ENCODE results near the gene LRFN5. TPM values are rescaled to one million over a fixed set of nuclear protein-coding genes. Genes with fewer than 3 reads are reported as not detected.

Gene LRFN5
- total RNA-seq, 2 donors from 2014 or later = 0.50 to 5.3 TPM

DNA sequence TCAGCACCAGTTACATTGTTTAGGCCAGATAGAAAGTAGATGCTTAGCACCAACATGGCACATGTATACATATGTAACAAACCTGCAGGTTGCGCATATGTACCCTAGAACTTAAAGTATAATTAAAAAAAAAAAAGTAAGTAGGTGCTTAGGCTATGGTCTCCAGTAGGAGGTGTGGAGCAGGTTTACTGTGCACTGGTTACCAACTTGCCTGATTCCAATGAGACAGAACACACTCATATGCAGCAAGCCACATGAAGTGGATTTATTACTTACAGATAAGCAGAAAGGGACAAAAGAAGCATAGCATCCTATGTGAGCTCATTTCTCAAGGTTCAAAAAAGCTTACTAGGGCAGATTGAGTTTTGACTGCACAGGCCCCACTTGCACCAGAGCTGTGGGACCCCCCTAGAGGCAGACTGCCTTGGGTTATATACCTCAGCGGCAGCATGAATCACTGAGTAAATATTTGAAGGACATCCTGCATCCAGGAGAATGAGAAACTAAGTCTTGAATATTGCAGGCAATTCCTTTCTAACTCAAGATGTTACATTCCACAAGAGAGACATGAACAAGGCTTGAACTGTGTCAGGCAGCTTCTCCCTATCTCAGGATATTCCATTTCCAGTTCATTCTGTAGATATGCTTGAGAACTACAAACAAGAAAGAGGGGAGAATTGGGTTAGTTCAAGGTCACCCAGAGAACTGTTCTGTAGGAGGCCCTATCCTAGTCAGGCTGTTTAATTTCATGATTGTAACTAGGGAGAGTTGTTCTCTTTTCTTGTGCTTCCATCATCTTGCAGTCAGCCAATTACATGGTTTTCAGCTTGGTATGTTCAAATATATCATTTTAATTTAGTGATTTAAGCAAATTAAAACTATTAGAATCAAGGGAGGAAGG lies 30.1 kb downstream of the LRFN5 start:
- intact Hi-C loops (cut with DNase I) = no loop called here
- Histone ChIP-seq H3K27ac (no peak overlapping the region), H3K27me3 (replicated peaks; ENCODE audit: insufficient read depth) (no peaks in the 10 kb centered on the region), H3K9me3 (no peaks in the 10 kb centered on the region), H3K4me1 (replicated peaks) (no peaks in the 10 kb centered on the region), H3K4me3 (no peak overlapping the region), H3K36me3 (no peaks in the 10 kb centered on the region)
- 78% methylated on average over 2 of the region's 2 CpGs for WGBS
- TF ChIP-seq, protein P1, sequence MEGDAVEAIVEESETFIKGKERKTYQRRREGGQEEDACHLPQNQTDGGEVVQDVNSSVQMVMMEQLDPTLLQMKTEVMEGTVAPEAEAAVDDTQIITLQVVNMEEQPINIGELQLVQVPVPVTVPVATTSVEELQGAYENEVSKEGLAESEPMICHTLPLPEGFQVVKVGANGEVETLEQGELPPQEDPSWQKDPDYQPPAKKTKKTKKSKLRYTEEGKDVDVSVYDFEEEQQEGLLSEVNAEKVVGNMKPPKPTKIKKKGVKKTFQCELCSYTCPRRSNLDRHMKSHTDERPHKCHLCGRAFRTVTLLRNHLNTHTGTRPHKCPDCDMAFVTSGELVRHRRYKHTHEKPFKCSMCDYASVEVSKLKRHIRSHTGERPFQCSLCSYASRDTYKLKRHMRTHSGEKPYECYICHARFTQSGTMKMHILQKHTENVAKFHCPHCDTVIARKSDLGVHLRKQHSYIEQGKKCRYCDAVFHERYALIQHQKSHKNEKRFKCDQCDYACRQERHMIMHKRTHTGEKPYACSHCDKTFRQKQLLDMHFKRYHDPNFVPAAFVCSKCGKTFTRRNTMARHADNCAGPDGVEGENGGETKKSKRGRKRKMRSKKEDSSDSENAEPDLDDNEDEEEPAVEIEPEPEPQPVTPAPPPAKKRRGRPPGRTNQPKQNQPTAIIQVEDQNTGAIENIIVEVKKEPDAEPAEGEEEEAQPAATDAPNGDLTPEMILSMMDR (IDR thresholded peaks at IDR 0.05) = no peak
- TF ChIP-seq POLR2AphosphoS5 (IDR thresholded peaks at IDR 0.05) = no peak
- TF ChIP-seq POLR2A (IDR thresholded peaks at IDR 0.05) = no peak
- DNase-seq (ENCODE audit: low spot score) = no peak

DNA sequence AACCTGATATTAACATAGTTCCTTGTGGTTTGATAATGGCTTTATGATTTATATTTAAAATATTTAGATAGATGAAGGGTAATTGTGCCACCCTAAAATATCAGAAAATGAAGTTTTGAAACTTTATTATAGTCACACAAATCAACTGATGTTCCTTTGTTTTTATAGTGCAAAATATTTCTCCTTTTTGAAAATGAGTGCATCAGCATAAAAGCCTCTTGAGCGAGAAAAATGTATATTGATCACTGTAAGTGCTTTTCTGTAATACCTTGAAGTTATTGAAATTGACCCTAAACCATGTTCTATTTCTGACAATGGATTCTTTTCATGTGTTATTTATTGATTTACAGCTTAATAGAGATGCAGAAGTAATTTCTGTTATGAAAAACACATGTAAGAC lies 35.0 kb downstream of the LRFN5 start:
- no peak overlapping the region for H3K4me3 ChIP-seq

DNA sequence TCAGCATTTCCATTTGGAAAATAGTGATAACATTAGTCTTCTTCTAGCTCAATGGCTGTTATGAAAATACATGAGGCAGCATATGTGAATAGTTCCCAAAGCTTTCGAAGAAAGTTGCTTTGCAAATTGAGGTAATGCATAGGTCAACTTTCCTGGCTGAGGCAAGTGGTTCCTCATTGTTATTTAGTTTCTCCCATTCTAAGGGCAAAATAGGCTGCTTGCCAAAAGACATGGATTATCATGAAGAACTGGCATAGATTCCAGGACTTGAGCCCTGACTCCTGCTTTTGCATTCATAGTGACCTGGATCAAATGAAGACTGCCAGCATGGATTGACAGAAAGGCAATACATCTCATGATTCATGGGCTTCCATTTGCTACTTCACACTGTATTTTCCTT lies 35.7 kb downstream of the LRFN5 start:
- H3K36me3 ChIP-seq = no peaks in the 10 kb centered on the region
- intact Hi-C loops (cut with DNase I) = no loop called here
- H3K4me1 ChIP-seq (replicated peaks) = no peaks in the 10 kb centered on the region
- no peak overlapping the region for H3K4me3 ChIP-seq
- TF ChIP-seq POLR2A (IDR thresholded peaks at IDR 0.05) = no peak
- TF ChIP-seq, protein P1 (IDR thresholded peaks at IDR 0.05) = no peak
- no peak for TF ChIP-seq POLR2AphosphoS5 (IDR thresholded peaks at IDR 0.05)
- no peak for DNase-seq (ENCODE audit: low spot score)
- no peaks in the 10 kb centered on the region for H3K27me3 ChIP-seq (replicated peaks; ENCODE audit: insufficient read depth)
- H3K9me3 ChIP-seq = no peaks in the 10 kb centered on the region
- no peak overlapping the region for H3K27ac ChIP-seq
- WGBS = 90% methylated on average over 1 of the region's 1 CpG

More for the DNA sequence above, 35.0 kb downstream of the LRFN5 start:
- TF ChIP-seq, protein P1 (IDR thresholded peaks at IDR 0.05) = no peak
- no peak for TF ChIP-seq POLR2A (IDR thresholded peaks at IDR 0.05)
- TF ChIP-seq POLR2AphosphoS5 (IDR thresholded peaks at IDR 0.05) = no peak
- Histone ChIP-seq H3K9me3 (no peaks in the 10 kb centered on the region), H3K36me3 (no peaks in the 10 kb centered on the region), H3K27me3 (replicated peaks; ENCODE audit: insufficient read depth) (no peaks in the 10 kb centered on the region), H3K27ac (no peak overlapping the region), H3K4me1 (replicated peaks) (no peaks in the 10 kb centered on the region)
- intact Hi-C loops (cut with DNase I) = no loop called here
- WGBS = 93% methylated on average over 1 of the region's 1 CpG
- no peak for DNase-seq (ENCODE audit: low spot score)

DNA sequence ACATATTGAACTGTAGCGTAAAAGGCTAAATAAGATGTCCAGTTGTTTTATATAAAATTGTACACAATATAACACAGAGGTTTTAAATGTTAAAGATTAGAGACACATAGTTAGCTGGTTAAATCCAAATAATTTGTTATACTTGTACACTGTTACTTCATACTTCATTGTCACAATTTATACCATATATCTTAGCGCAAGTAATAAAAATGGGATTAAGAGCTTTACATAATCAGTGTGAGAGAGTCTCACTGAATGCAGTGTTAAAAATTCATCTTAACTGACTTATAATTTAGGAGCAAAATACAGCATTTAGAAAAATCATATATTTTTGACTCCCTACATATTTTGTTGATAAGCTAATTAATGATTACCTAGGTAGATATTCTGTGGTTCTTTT lies 36.1 kb downstream of the LRFN5 start:
- no peak for DNase-seq (ENCODE audit: low spot score)
- Histone ChIP-seq H3K27ac (no peak overlapping the region), H3K4me1 (replicated peaks) (no peaks in the 10 kb centered on the region), H3K27me3 (replicated peaks; ENCODE audit: insufficient read depth) (no peaks in the 10 kb centered on the region), H3K36me3 (no peaks in the 10 kb centered on the region), H3K4me3 (no peak overlapping the region), H3K9me3 (no peaks in the 10 kb centered on the region)
- WGBS = 89% methylated on average over 2 of the region's 2 CpGs
- TF ChIP-seq POLR2AphosphoS5 (IDR thresholded peaks at IDR 0.05) (no peak), POLR2A (IDR thresholded peaks at IDR 0.05) (no peak)
- TF ChIP-seq, protein P1 (IDR thresholded peaks at IDR 0.05) = no peak
- intact Hi-C loops (cut with DNase I) = no loop called here

DNA sequence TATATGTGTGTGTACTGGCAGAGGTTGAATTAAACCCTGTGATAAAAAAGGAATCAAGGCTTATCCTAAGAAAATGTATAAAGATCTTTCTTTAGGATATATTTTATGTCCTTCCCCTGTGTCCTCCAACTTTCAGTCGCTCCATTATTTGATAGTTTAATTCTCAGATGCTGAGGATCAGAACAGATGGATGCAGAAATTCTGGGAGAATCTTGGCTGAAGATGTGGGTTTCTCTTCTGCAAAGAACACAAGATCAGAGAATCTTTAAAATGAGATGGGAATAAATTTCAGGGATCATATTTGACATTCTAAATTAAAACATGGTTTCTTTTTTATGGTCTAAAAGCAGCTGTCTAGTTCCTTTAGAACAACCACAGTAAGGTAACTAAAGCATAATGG lies 37.9 kb downstream of the LRFN5 start:
- 89% methylated on average over 1 of the region's 1 CpG for WGBS
- TF ChIP-seq, protein P1 (IDR thresholded peaks at IDR 0.05) = no peak
- no peak for TF ChIP-seq POLR2AphosphoS5 (IDR thresholded peaks at IDR 0.05)
- TF ChIP-seq POLR2A (IDR thresholded peaks at IDR 0.05) = no peak
- DNase-seq (ENCODE audit: low spot score) = no peak
- H3K27me3 ChIP-seq (replicated peaks; ENCODE audit: insufficient read depth) = no peaks in the 10 kb centered on the region
- H3K4me3 ChIP-seq = no peak overlapping the region
- H3K4me1 ChIP-seq (replicated peaks) = no peaks in the 10 kb centered on the region
- H3K27ac ChIP-seq = no peak overlapping the region
- no peaks in the 10 kb centered on the region for H3K9me3 ChIP-seq
- no peaks in the 10 kb centered on the region for H3K36me3 ChIP-seq
- intact Hi-C loops (cut with DNase I) = no loop called here

Measured in prostate gland (tissue), 2 donors.